Heart right ventricle (tissue), 16 donors: ENCODE results near the gene YIF1B. TPM values are rescaled to one million over a fixed set of nuclear protein-coding genes. Genes with fewer than 3 reads are reported as not detected.

Source experiments
- ATAC-seq, 8 donors: fragments of 200-7000 bp; cut with Tn5 transposase; one replicate each; pipeline ENCODE4 v1.9.1; 2020; ENCODE audit warnings: mild to moderate bottlenecking in 8 of 8, moderate library complexity in 8 of 8, moderate number of reproducible peaks in 1 of 8
- DNase-seq, 2 donors: peaks; one replicate each; pipeline ENCODE4 v3.0.0-alpha.2; 2020
- H3K27ac ChIP-seq, 10 donors: fragments of 200-600 bp; sonication (generic) in 2 of 10; one replicate each; pipeline versions ENCODE4 v1.5.0 to v1.8.0; 2020 to 2022; ENCODE audit warnings: mild to moderate bottlenecking in 3 of 10
- H3K27me3 ChIP-seq, 7 donors: fragments of 200-600 bp; one replicate each; pipeline ENCODE4 v1.8.0; 2021 to 2022; ENCODE audit warnings: mild to moderate bottlenecking in 2 of 7
- H3K36me3 ChIP-seq, 9 donors: fragments of 200-600 bp; sonication (generic) in 1 of 9; one replicate each; pipeline versions ENCODE4 v1.5.0 to v1.8.0; 2020 to 2022; ENCODE audit warnings: mild to moderate bottlenecking in 2 of 9
- H3K4me1 ChIP-seq, 9 donors: fragments of 200-600 bp; sonication (generic) in 1 of 9; one replicate each; pipeline versions ENCODE4 v1.5.0 to v1.8.0; 2020 to 2022; ENCODE audit warnings: mild to moderate bottlenecking in 4 of 9
- H3K4me3 ChIP-seq, 10 donors: fragments of 200-600 bp; sonication (generic) in 2 of 10; one replicate each; pipeline versions ENCODE4 v1.5.0 to v1.8.0; 2020 to 2022; ENCODE audit warnings: mild to moderate bottlenecking in 7 of 10, moderate library complexity in 2 of 10
- H3K9me3 ChIP-seq, 11 donors: fragments of 200-600 bp in 10 of 11; sonication (generic) in 2 of 11; one replicate each; pipeline versions ENCODE4 v1.5.0 to v1.8.0; 2013 to 2022; ENCODE audit warnings: mild to moderate bottlenecking in 2 of 11, control low read depth in 1 of 11, moderate library complexity in 1 of 11
- WGBS, 2 donors: extraction: QIAGEN DNeasy Blood & Tissue Kit; methylation state at CpG; one replicate each; pipeline ENCODE4 v1.1.7; 2013; ENCODE audit warnings: inconsistent platforms in 1 of 2; 5-methylcytosine and 5-hydroxymethylcytosine counted together
- intact Hi-C, 10 donors: fragments of 100-400 bp; cut with DNase I; formaldehyde crosslinking; loops; one replicate each; pipeline versions ENCODE4 v1.11.1 to v1.14.2; 2022
- polyA plus RNA-seq, 2 donors: library from polyadenylated mRNA; stranded (reverse); fragments of 200-250 nt; gene quantifications; one replicate each; pipeline ENCODE4 v1.2.3, GENCODE V29; 2013
- total RNA-seq, 10 donors: library from RNA; stranded (reverse); fragmentation: NEBNext Ultra II Directional in 3 of 10; extraction: Animal tissue kit (Norgen Biotek cat#: 25700) in 3 of 10; gene quantifications; one replicate each; pipeline versions ENCODE4 v1.2.1 to v1.2.4, GENCODE V29; 2021 to 2023
- TF ChIP-seq, protein P1 (sequence below), 9 donors: fragments of 200-600 bp; sonication (generic) in 2 of 9; IDR thresholded peaks; one replicate each; pipeline versions ENCODE4 v1.5.0 to v1.8.0; 2021 to 2022; ENCODE audit warnings: antibody characterized with exemption in 9 of 9, mild to moderate bottlenecking in 5 of 9, moderate library complexity in 1 of 9
- donor health status: Arrhythmogenic right ventricular cardiomyopathy.
- donor health status: ischemic (EF 13 %, LVEDD 7.1; RV severe dilation, severe dysfunction).
- donor health status: healthy with polysubstance abuse.
- donor health status: DM: no; HTN: yes; CAD: no.
- donor health status: DM: no; HTN: no; CAD: no.
- donor health status: ischemic (EF 25% LVEDD 6.9; RV normal size, moderate dysfunction).
- donor health status: ischemic (EF 25% LVEDD 5.7; RV mildly dilated, moderate dysfunction).
- donor health status: healthy.
- donor health status: DM: yes; HTN: yes; CAD: no.
- donor health status: Ischemic cardiomyopathy.
- donor health status: ischemic (EF 35%, LVEDD 5.7; RV mildly dilated, moderate dysfunction).
- donor health status: nonischemic (EF 11% LVEDD 7.7; RV severe dilation, severe dysfunction).
- donor health status: DM: yes; HTN: yes; CAD: no.
- donor health status: PGD.
- donor health status: ischemic (EF 29% LVEDD 5.4; RV normal size, mild dysfunction).
- donor health status: nonischemic (EF 23%, LVEDD 6.1; RV moderate dilation, normal function).

Gene YIF1B
- total and polyA plus RNA-seq, 12 donors, result 24.3 to 115 (median 30.8) TPM

DNA sequence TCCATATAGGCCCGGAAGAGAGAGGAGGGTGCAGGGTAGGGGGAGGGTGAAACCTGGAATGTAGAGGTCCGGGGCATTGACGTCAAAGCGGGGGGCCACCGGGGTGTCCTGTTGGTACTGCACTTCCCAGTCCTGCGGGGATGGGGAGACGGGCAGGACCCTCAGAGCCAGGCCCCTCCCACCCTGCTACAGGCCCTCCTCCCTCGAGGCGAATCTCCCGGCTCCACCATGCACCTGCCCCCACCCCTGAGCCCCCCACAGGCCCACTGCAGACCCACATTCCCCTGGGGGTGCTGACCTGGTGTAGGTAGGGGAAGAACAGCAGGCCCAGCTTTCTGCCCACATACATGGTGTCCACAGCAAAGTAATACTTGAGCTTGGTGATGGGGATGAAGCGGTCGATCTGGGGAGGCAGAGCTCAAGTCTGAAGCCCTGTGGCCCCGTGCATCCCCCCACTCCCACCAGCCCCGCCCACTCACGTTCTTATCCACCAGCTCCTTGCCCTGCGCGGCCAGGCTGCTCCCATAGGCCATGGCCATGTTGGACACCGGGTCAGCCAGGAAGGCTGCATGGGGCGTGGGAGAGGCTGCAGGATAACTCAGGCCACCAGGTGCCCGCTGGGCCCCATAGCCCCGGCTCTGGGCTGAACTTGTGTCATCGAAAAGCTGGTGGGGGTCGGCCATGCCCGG is 6.7 kb downstream of the YIF1B start:
- intact Hi-C loops, result no loop called here
- peaks cover 0 to 52% (median 17%) of the 10 kb centered on the region in 9 donors for H3K36me3 ChIP-seq
- 92% methylated on average over 22 to 24 of the region's 24 CpGs for WGBS, 2 donors
- no peaks in the 10 kb centered on the region for H3K9me3 ChIP-seq
- ATAC-seq, result no peak
- H3K4me3 ChIP-seq, result no peak overlapping the region
- TF ChIP-seq, protein P1, sequence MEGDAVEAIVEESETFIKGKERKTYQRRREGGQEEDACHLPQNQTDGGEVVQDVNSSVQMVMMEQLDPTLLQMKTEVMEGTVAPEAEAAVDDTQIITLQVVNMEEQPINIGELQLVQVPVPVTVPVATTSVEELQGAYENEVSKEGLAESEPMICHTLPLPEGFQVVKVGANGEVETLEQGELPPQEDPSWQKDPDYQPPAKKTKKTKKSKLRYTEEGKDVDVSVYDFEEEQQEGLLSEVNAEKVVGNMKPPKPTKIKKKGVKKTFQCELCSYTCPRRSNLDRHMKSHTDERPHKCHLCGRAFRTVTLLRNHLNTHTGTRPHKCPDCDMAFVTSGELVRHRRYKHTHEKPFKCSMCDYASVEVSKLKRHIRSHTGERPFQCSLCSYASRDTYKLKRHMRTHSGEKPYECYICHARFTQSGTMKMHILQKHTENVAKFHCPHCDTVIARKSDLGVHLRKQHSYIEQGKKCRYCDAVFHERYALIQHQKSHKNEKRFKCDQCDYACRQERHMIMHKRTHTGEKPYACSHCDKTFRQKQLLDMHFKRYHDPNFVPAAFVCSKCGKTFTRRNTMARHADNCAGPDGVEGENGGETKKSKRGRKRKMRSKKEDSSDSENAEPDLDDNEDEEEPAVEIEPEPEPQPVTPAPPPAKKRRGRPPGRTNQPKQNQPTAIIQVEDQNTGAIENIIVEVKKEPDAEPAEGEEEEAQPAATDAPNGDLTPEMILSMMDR (IDR thresholded peaks at IDR 0.05), result no peak
- DNase-seq, result no peak
- no peaks in the 10 kb centered on the region for H3K27me3 ChIP-seq
- H3K4me1 ChIP-seq, result peaks cover 0 to 16% (median 0%) of the 10 kb centered on the region in 9 donors
- H3K27ac ChIP-seq, result no peak overlapping the region

DNA sequence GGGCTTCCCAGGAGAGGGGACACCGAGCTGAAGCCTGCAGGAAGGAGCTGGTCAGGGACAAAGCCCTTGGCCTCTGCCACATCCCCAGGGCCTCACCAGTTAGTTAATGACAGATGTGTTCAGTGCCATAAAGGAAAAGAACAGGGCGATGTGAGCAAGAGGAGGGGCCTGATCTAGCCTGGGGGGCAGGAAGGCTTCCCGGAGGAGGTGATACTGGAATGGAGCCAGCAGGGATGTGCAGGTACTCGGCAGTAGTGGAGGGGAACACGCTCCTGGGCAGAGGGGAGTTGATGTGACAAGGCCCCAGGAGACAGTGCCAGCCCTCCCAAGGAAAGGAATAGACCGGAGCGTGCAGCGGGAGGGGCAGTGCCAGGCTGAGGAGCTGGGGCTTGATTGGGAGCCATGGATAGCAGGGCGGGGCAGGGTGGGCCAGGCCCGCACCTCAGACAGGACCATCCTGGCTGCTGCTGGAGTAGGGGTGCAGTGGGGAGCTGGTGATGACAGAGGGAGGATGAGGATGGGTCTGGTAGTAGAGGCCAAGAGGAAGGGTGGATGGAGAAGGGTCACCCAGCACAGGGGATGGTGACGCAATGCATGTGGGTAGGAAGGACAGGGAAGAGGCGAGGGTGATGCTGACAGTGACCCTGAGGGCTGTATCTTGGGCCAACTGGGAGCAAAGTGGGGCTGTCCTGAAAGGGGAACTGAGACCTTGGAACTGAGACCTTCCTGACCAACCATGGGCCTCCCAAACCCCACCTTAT is 7.6 kb downstream of the YIF1B start:
- Histone ChIP-seq H3K27ac (no peak overlapping the region), H3K4me1 (peaks cover 0 to 14% (median 0%) of the 10 kb centered on the region in 9 donors), H3K27me3 (no peaks in the 10 kb centered on the region), H3K36me3 (peaks cover 0 to 55% (median 17%) of the 10 kb centered on the region in 9 donors), H3K9me3 (no peaks in the 10 kb centered on the region), H3K4me3 (no peak overlapping the region)
- TF ChIP-seq, protein P1 (IDR thresholded peaks at IDR 0.05), result no peak
- ATAC-seq, result no peak
- 93% methylated on average over 12 of the region's 12 CpGs for WGBS, 2 donors
- DNase-seq, result no peak
- intact Hi-C loops, result no loop called here

DNA sequence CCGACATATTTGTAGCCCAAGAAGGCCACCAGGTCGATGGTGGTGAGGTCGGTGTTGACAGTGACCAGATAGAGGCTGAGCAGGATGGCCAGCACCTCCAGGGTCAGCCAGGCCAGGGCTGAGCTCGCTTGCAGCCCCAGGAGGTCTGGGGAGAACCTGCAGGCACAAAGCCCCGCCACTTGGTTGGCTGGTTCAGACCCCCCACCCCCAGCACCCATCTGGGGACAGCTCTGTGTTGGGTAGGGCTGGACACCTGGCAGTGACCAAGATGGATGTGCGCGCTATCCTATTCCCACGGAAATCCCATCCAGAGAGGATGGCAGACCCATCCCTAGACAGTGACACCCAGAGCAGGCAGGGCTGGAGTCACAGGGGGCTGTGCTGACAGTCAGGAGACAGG is 8.2 kb downstream of the YIF1B start:
- no peaks in the 10 kb centered on the region for H3K9me3 ChIP-seq
- intact Hi-C loops, result no loop called here
- DNase-seq (no peak), ATAC-seq (no peak)
- WGBS, 2 donors, result 82 to 89% methylated on average over 8 of the region's 8 CpGs
- peaks cover 0 to 15% (median 0%) of the 10 kb centered on the region in 9 donors for H3K4me1 ChIP-seq
- TF ChIP-seq, protein P1 (IDR thresholded peaks at IDR 0.05), result no peak
- H3K27ac ChIP-seq, result no peak overlapping the region
- H3K27me3 ChIP-seq, result no peaks in the 10 kb centered on the region
- H3K4me3 ChIP-seq, result no peak overlapping the region
- peaks cover 0 to 55% (median 17%) of the 10 kb centered on the region in 9 donors for H3K36me3 ChIP-seq

DNA sequence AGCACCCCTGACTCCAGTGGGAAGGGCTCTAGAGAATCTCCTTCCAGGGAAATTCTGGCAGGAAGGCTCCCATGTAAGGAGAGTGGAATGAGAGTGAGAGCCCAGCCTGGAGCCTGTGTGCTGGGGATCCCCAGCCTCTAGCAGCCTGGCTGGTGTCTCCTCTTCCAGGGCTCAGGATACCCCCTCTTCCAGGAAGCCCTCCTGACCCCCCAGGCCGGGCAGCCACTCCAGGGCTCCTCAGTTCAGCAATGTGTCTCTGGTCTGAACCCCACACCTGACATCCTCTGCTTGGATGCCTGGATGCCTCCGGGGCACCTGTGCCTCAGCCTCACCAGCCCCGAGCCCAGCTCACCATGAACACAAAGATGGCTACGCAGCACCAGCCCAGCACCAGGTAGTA is 8.7 kb downstream of the YIF1B start:
- H3K4me3 ChIP-seq, result no peak overlapping the region
- TF ChIP-seq, protein P1 (IDR thresholded peaks at IDR 0.05), result no peak
- peaks cover 0 to 55% (median 17%) of the 10 kb centered on the region in 9 donors for H3K36me3 ChIP-seq
- peaks cover 0 to 15% (median 0%) of the 10 kb centered on the region in 9 donors for H3K4me1 ChIP-seq
- intact Hi-C loops, result no loop called here
- no peak overlapping the region for H3K27ac ChIP-seq
- no peak for DNase-seq
- H3K9me3 ChIP-seq, result no peaks in the 10 kb centered on the region
- 96 to 99% methylated on average over 4 of the region's 4 CpGs for WGBS, 2 donors
- ATAC-seq, result no peak
- no peaks in the 10 kb centered on the region for H3K27me3 ChIP-seq
